ENCODE measurements around the gene FSTL3. TPM values are rescaled to one million over a fixed set of nuclear protein-coding genes. Genes with fewer than 3 reads are reported as not detected.

FSTL3 gene
- total and polyA plus RNA-seq, 2 of the 8 experiments (the other 6 are each of a cell fraction or from before 2014, with no cell fraction given): 8.1 to 11.8 TPM

GRCh38 chr19:640606-641189, 35.5 kb upstream of the FSTL3 start:
- Histone ChIP-seq H3K79me2 (ENCODE audit: control insufficient read depth in 1 of 2, insufficient read depth in 2 of 2, low read length in 2 of 2) (no peaks in the 10 kb centered on the region), H2BK12ac (ENCODE audit: low read depth, low read length) (no peak overlapping the region), H3K4me2 (ENCODE audit: insufficient read depth in 1 of 2, low read depth in 2 of 2, low read length in 2 of 2) (peak overlapping the region in 1 of 2 experiments; percentile 51; a peak in 1 of 4 replicates), H2BK120ac (replicated peaks; ENCODE audit: low read depth, low read length) (no peak overlapping the region), H2AK5ac (ENCODE audit: low read depth, low read length) (no peak overlapping the region), H3K14ac (ENCODE audit: insufficient read length) (no peak overlapping the region), H3K9me3 (ENCODE audit: insufficient read depth in 2 of 2, low read depth in 1 of 2, low read length in 1 of 2) (no peaks in the 10 kb centered on the region), H4K5ac (ENCODE audit: insufficient read length, low read depth, low read length) (no peak overlapping the region), H3K27me3 (replicated peaks in 1 of 4; ENCODE audit: control insufficient read depth in 3 of 4, extremely low read depth in 1 of 4, insufficient read depth in 3 of 4, low read length in 3 of 4) (peaks cover 0 to 23% (median 11%) of the 10 kb centered on the region in 4 experiments; a peak in 5 of 7 replicates), H2AFZ (ENCODE audit: low read length) (no peak overlapping the region), H3K4ac (replicated peaks; ENCODE audit: insufficient read length, low read depth, low read length) (no peak overlapping the region), H4K8ac (ENCODE audit: extremely low read depth, insufficient read depth, low read length) (no peak overlapping the region), H3K23ac (ENCODE audit: insufficient read length) (no peak overlapping the region), H3K36me3 (ENCODE audit: control insufficient read depth in 2 of 4, insufficient read depth in 4 of 4, low read length in 3 of 4) (peaks cover 0 to 9% (median 0%) of the 10 kb centered on the region in 4 experiments; a peak in 1 of 8 replicates), H2BK15ac (ENCODE audit: low read length) (no peak overlapping the region), H3K79me1 (ENCODE audit: low read depth, low read length) (no peaks in the 10 kb centered on the region; the same call in 1 of the 2 replicates), H2BK5ac (ENCODE audit: low read depth, low read length) (no peak overlapping the region), H3K18ac (ENCODE audit: extremely low read depth, low read length) (no peak overlapping the region), H4K20me1 (replicated peaks in 1 of 2; ENCODE audit: control insufficient read depth in 1 of 2, insufficient read depth in 2 of 2, low read length in 2 of 2) (peaks cover 4 to 5% of the 10 kb centered on the region in 2 experiments), H2BK20ac (ENCODE audit: low read length) (no peak overlapping the region), H3K4me3 (ENCODE audit: extremely low read depth in 1 of 4, insufficient read depth in 2 of 4, low read depth in 3 of 4, low read length in 4 of 4) (peak overlapping the region in 1 of 4 experiments; percentile 57; a peak in 1 of 8 replicates), H3K9ac (replicated peaks in 1 of 4; ENCODE audit: extremely low read depth in 1 of 4, low read depth in 3 of 4, low read length in 3 of 4) (no peak overlapping the region), H3K4me1 (replicated peaks in 1 of 4; ENCODE audit: control insufficient read depth in 3 of 4, insufficient read depth in 4 of 4, low read length in 3 of 4) (peaks cover 0 to 4% (median under 1%) of the 10 kb centered on the region in 4 experiments; a peak in 2 of 7 replicates), H3K56ac (replicated peaks; ENCODE audit: insufficient read length, low read depth, low read length) (no peak overlapping the region), H4K91ac (replicated peaks; ENCODE audit: insufficient read length, low read length) (no peak overlapping the region), H3K23me2 (ENCODE audit: low read depth, low read length) (peaks cover 5% of the 10 kb centered on the region; the same call in 1 of the 2 replicates), H3K27ac (ENCODE audit: low read depth, low read length) (no peak overlapping the region)
- no peak for DNase-seq (ENCODE audit: low read depth in 1 of 2, low spot score in 2 of 2)
- ChIA-PET POLR2A (ENCODE audit: partially characterized antibody) (interaction anchor here (1.3 to 1.4 kb wide), 2 partner anchors 8 to 10 kb away, joined by 4 read pairs; no protein-coding TSS in a partner anchor), CTCF (ENCODE audit: partially characterized antibody) (interaction anchor here (1.4 kb wide), 1 partner anchor 30 kb away, joined by 3 read pairs; no protein-coding TSS in a partner anchor)
- 0 out of 2 replicates have a peak, but pooled peaks have one; percentile 33 for TF ChIP-seq GABPA (IDR thresholded peaks at IDR 0.05; ENCODE audit: borderline replicate concordance, insufficient read depth, low read length)
- TF ChIP-seq POU5F1 (IDR thresholded peaks at IDR 0.05; ENCODE audit: low read depth, low read length): no peak
- no peak for FAIRE-seq
- 89% methylated on average over 28 of the region's 31 CpGs; no CpG with 5 or more reads in 1 of the 2 experiments for WGBS, 2 experiments (ENCODE audit: extremely low coverage in 1 of 2, insufficient coverage in 1 of 2, insufficient read length in 1 of 2, insufficient replicate concordance in 2 of 2, low coverage in 1 of 2, low lambda C conversion rate in 2 of 2, missing lambda C conversion rate in 1 of 2)
